Measurements from ENCODE around the gene CLEC1A. TPM values are rescaled to one million over a fixed set of nuclear protein-coding genes. Genes with fewer than 3 reads are reported as not detected.

The CLEC1A gene
- total RNA-seq, 1 donor from 2014 or later = 0.04 TPM

GRCh38 chr12:10122689-10123088 is 23.9 kb upstream of the CLEC1A start:
- TF ChIP-seq, protein P1, sequence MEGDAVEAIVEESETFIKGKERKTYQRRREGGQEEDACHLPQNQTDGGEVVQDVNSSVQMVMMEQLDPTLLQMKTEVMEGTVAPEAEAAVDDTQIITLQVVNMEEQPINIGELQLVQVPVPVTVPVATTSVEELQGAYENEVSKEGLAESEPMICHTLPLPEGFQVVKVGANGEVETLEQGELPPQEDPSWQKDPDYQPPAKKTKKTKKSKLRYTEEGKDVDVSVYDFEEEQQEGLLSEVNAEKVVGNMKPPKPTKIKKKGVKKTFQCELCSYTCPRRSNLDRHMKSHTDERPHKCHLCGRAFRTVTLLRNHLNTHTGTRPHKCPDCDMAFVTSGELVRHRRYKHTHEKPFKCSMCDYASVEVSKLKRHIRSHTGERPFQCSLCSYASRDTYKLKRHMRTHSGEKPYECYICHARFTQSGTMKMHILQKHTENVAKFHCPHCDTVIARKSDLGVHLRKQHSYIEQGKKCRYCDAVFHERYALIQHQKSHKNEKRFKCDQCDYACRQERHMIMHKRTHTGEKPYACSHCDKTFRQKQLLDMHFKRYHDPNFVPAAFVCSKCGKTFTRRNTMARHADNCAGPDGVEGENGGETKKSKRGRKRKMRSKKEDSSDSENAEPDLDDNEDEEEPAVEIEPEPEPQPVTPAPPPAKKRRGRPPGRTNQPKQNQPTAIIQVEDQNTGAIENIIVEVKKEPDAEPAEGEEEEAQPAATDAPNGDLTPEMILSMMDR (IDR thresholded peaks at IDR 0.05; ENCODE audit: insufficient read depth, low read length, poor library complexity, severe bottlenecking) = no peak
- H3K36me3 ChIP-seq (ENCODE audit: control insufficient read depth, insufficient read depth, low read length) = no peaks in the 10 kb centered on the region

DNA sequence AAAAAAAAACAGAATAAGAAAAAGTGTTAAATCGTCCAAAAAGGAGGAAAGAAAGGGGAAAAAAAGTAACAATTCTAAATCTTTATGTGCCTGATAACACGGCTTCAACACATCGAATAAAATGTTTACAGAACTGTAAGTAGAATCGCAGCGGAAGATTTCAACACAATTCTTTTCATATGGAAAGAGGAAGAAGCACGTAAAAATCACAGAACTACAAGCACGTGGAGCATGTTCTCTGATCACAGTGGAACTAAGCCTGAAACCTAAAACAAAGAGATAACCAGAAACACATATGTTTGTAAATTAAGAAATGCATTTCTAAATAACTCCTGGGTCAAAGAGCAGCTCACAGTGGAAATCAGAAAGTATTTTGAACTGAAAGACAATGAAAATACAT is 22.5 kb upstream of the CLEC1A start:
- Histone ChIP-seq H3K36me3 (ENCODE audit: control insufficient read depth, insufficient read depth, low read length) (no peaks in the 10 kb centered on the region), H3K4me3 (ENCODE audit: low read depth, low read length) (no peak overlapping the region), H3K27me3 (ENCODE audit: control insufficient read depth, insufficient read depth, low read length) (no peaks in the 10 kb centered on the region)
- DNase-seq (ENCODE audit: low read depth) = no peak
- TF ChIP-seq, protein P1 (IDR thresholded peaks at IDR 0.05; ENCODE audit: insufficient read depth, low read length, poor library complexity, severe bottlenecking) = no peak

More at GRCh38 chr12:10122689-10123088, 23.9 kb upstream of the CLEC1A start:
- Histone ChIP-seq H3K27me3 (ENCODE audit: control insufficient read depth, insufficient read depth, low read length) (no peaks in the 10 kb centered on the region), H3K4me3 (ENCODE audit: low read depth, low read length) (no peak overlapping the region)
- DNase-seq (ENCODE audit: low read depth) = no peak

DNA sequence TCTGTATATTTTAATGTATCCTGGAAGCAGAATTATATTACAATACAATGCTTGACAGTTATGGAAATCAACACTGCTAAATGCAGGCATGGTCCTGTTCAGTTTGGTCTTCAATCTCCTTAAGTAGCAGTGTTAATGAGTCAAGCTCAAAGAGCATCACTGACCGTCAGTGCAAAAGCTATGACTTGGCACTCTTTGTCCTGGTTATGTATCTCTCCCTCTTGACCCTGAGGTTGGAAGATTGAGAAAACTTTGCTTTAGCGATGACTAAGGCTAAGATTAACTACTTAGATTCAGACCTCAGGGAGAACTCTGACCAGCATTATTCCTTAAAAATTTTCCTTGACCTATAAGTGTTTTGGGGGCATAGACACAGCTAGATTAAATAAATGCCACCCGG is 20.3 kb upstream of the CLEC1A start:
- Histone ChIP-seq H3K36me3 (ENCODE audit: control insufficient read depth, insufficient read depth, low read length) (no peaks in the 10 kb centered on the region), H3K4me3 (ENCODE audit: low read depth, low read length) (no peak overlapping the region), H3K27me3 (ENCODE audit: control insufficient read depth, insufficient read depth, low read length) (no peaks in the 10 kb centered on the region)
- no peak for DNase-seq (ENCODE audit: low read depth)
- TF ChIP-seq, protein P1 (IDR thresholded peaks at IDR 0.05; ENCODE audit: insufficient read depth, low read length, poor library complexity, severe bottlenecking) = no peak

DNA sequence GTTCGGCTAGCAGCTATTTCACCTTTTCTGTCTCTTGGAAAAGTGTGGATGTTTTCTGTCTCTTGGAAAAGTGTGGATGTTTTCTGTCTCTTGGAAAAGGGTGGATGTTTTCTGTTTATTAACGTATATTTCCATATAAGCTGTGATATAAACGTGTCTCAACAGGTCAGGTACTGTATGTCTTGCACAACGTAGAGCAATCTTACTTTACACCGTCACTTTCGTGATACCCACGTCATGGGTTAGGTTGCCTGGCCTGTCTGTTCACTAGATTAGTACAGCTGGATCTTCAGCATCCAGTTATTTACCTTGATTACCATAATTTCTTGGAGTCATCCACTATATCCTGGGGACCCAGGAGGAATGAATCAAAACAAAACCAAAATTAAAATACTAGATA is 17.1 kb upstream of the CLEC1A start:
- Histone ChIP-seq H3K4me3 (ENCODE audit: low read depth, low read length) (no peak overlapping the region), H3K36me3 (ENCODE audit: control insufficient read depth, insufficient read depth, low read length) (no peaks in the 10 kb centered on the region), H3K27me3 (ENCODE audit: control insufficient read depth, insufficient read depth, low read length) (no peaks in the 10 kb centered on the region)
- DNase-seq (ENCODE audit: low read depth) = no peak
- TF ChIP-seq, protein P1 (IDR thresholded peaks at IDR 0.05; ENCODE audit: insufficient read depth, low read length, poor library complexity, severe bottlenecking) = no peak

GRCh38 chr12:10115311-10115710 is 16.5 kb upstream of the CLEC1A start:
- Histone ChIP-seq H3K4me3 (ENCODE audit: low read depth, low read length) (no peak overlapping the region), H3K36me3 (ENCODE audit: control insufficient read depth, insufficient read depth, low read length) (no peaks in the 10 kb centered on the region), H3K27me3 (ENCODE audit: control insufficient read depth, insufficient read depth, low read length) (no peaks in the 10 kb centered on the region)
- DNase-seq (ENCODE audit: low read depth) = no peak
- TF ChIP-seq, protein P1 (IDR thresholded peaks at IDR 0.05; ENCODE audit: insufficient read depth, low read length, poor library complexity, severe bottlenecking) = no peak

DNA sequence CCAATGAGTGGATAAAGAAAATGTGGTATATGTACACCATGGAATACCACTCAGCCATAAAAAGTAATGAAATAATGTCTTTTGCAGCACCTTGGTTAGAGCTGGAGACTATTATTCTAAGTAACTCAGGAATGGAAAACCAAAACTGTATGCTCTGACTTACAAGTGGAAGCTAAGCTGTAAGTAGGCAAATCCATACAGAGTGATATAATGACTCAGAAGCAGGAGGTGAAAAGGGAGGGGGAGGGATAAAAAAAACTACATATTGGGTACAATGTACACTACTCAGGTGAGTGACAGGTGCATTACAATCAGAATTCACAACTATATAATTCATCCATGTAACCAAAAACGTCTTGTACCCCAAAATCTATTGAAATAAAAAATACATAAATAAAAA is 15.1 kb upstream of the CLEC1A start:
- Histone ChIP-seq H3K36me3 (ENCODE audit: control insufficient read depth, insufficient read depth, low read length) (no peaks in the 10 kb centered on the region), H3K4me3 (ENCODE audit: low read depth, low read length) (no peak overlapping the region), H3K27me3 (ENCODE audit: control insufficient read depth, insufficient read depth, low read length) (no peaks in the 10 kb centered on the region)
- DNase-seq (ENCODE audit: low read depth) = no peak
- TF ChIP-seq, protein P1 (IDR thresholded peaks at IDR 0.05; ENCODE audit: insufficient read depth, low read length, poor library complexity, severe bottlenecking) = no peak

Measured in kidney epithelial cell (primary cell).